Prostate gland (tissue), 2 donors: ENCODE measurements around the gene MARCHF4.

ENCODE experiments used
- CTCF ChIP-seq, 4 experiments: fragments of 200-600 bp in 2 of 4; fragments of 450-650 bp in 2 of 4; sonication (generic) in 2 of 4; IDR thresholded peaks; 1 replicate in 3 of 4; 2 replicates in 1 of 4; pipeline ENCODE4 v1.5.1; 2016 to 2019; ENCODE audit warnings: antibody characterized with exemption in 4 of 4, mild to moderate bottlenecking in 2 of 4, moderate library complexity in 2 of 4
- POLR2A ChIP-seq: fragments of 450-650 bp; IDR thresholded peaks from one replicate; pipeline ENCODE4 v1.6.1; 2016; ENCODE audit warnings: antibody characterized with exemption, mild to moderate bottlenecking
- POLR2AphosphoS5 ChIP-seq: sonication (generic); formaldehyde crosslinking; IDR thresholded peaks from one replicate; pipeline ENCODE4 v1.6.1; 2017; ENCODE audit warnings: antibody characterized with exemption

- no peak for TF ChIP-seq CTCF (IDR thresholded peaks at IDR 0.05)
- TF ChIP-seq POLR2A, result no peak
- TF ChIP-seq POLR2AphosphoS5, result no peak
These were observed 3.0 kb upstream of the MARCHF4 start for GRCh38 chr2:216375286-216375685.
